ENCODE results near the gene CPNE2.
"Not testable (repeated sequence)": the region's sequence is repeated elsewhere in the genome, so short reads cannot be mapped to it uniquely, and the experiment has no call there.

CPNE2 gene

DNA sequence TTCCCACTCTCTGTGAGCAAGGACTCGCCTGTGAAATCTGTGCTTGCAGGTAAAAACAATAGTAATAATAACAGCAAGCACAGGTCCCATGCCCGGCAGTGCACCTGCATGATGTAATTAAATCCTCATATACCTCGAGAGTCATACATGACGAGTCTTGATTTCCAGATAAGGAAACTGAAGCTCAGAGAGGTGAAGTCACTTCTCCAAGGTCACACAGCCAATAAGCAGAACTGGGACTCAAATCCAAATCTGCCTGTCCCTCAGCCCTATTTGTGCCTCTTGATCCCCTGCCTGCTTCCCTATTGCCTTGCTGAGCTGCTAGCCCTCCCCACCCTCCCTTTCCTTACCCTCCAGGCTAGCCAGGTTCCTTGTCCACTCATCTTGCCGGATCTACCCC, 38.0 kb upstream of the CPNE2 start:
- no peaks in the 10 kb centered on the region for H3K9me3 ChIP-seq (ENCODE audit: low read depth, low read length)
- H3K4me3 ChIP-seq: no peak overlapping the region
- no peak for TF ChIP-seq POLR2AphosphoS5 (IDR thresholded peaks at IDR 0.05; ENCODE audit: borderline replicate concordance, low read depth, low read length)
- TF ChIP-seq FOXP2 (optimal IDR thresholded peaks at IDR 0.05; ENCODE audit: control extremely low read depth, extremely low read length, insufficient read depth): no peak
- no peak for TF ChIP-seq EZH2 (IDR thresholded peaks at IDR 0.05)
- no peak for DNase-seq (ENCODE audit: low read depth, low spot score)
- no peak overlapping the region for H3K9ac ChIP-seq (ENCODE audit: insufficient read length)
- no peak overlapping the region for H3K27ac ChIP-seq
- H3K36me3 ChIP-seq (ENCODE audit: insufficient read depth, low read length): no peaks in the 10 kb centered on the region

DNA sequence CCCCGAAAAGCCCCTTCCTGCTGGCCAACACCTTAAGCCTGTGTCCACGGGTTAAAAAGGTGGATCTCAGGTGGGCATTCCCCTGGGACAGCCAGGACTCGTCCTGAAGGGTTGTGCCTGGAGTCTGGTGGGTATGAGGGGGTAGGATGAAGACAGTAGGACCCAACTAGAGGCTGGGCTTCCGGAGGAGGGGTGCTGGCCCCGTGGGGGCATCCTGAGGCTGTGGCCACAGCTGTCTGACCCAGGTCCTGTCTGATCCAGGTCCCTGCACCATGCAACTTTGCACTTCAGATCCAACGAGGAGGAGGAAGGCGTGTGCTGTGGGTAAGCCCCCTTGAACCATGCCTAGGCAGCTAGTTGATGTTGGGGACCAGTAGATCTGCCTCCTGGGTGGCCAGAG, 37.6 kb upstream of the CPNE2 start:
- H3K4me3 ChIP-seq: no peak overlapping the region
- no peak overlapping the region for H3K9ac ChIP-seq (ENCODE audit: insufficient read length)
- H3K27ac ChIP-seq: no peak overlapping the region
- TF ChIP-seq EZH2 (IDR thresholded peaks at IDR 0.05) (no peak), POLR2AphosphoS5 (IDR thresholded peaks at IDR 0.05; ENCODE audit: borderline replicate concordance, low read depth, low read length) (no peak), FOXP2 (optimal IDR thresholded peaks at IDR 0.05; ENCODE audit: control extremely low read depth, extremely low read length, insufficient read depth) (no peak)
- H3K36me3 ChIP-seq (ENCODE audit: insufficient read depth, low read length): no peaks in the 10 kb centered on the region
- no peak for DNase-seq (ENCODE audit: low read depth, low spot score)
- H3K9me3 ChIP-seq (ENCODE audit: low read depth, low read length): no peaks in the 10 kb centered on the region

DNA sequence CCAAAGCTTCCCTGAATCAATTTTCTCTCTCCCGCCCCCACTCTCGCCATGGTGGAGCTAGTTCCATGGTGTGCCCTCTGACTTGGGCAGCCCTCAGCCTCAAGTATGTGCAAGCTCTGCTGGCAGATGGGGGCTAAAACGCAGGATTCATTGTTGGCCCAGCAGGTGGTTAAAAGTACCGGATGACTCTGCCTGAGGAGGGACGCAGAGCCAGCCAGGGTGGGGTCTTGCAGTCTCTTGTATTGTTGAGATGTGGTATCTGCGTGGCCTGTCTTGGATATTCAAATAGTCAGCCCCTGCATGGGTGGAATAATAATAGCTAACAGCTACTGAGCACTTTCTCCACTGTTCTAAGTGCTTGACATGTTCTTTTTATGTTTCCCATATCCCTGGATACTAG, 36.7 kb upstream of the CPNE2 start:
- TF ChIP-seq FOXP2 (optimal IDR thresholded peaks at IDR 0.05; ENCODE audit: control extremely low read depth, extremely low read length, insufficient read depth): no peak
- TF ChIP-seq POLR2AphosphoS5 (IDR thresholded peaks at IDR 0.05; ENCODE audit: borderline replicate concordance, low read depth, low read length): no peak
- no peak for TF ChIP-seq EZH2 (IDR thresholded peaks at IDR 0.05)
- DNase-seq (ENCODE audit: low read depth, low spot score): no peak
- Histone ChIP-seq H3K36me3 (ENCODE audit: insufficient read depth, low read length) (no peaks in the 10 kb centered on the region), H3K9ac (ENCODE audit: insufficient read length) (no peak overlapping the region), H3K27ac (no peak overlapping the region), H3K9me3 (ENCODE audit: low read depth, low read length) (no peaks in the 10 kb centered on the region), H3K4me3 (no peak overlapping the region)

DNA sequence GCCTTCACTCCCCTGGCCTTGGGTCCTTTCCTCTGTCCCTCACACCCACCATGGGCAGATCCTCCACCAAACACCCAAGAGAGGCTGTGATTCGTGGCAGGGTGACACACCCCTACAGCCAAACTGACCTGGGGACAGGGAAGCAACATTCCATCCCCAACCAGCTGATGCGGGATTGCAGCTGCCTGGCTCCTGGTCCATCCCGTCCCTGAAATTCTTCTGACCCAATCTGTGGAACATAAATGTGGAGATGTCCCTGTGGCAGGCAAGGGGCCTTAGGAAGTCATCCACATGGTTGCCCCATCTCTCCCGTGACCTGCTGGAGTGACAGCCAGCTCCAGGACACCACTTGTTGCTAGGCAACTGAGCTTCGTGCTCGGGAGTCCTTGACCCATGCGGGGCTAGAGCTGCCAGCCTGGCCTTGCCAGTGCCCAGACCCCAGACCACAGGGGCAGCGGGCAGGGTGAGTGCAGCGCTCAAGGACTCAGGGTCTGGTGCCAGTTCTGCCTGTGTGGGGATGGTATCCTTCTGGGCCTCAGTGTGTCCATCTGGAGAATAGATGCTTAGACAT, 34.0 kb upstream of the CPNE2 start:
- TF ChIP-seq FOXP2 (optimal IDR thresholded peaks at IDR 0.05; ENCODE audit: control extremely low read depth, extremely low read length, insufficient read depth): no peak
- TF ChIP-seq POLR2AphosphoS5 (IDR thresholded peaks at IDR 0.05; ENCODE audit: borderline replicate concordance, low read depth, low read length): no peak
- TF ChIP-seq EZH2 (IDR thresholded peaks at IDR 0.05): no peak

DNA sequence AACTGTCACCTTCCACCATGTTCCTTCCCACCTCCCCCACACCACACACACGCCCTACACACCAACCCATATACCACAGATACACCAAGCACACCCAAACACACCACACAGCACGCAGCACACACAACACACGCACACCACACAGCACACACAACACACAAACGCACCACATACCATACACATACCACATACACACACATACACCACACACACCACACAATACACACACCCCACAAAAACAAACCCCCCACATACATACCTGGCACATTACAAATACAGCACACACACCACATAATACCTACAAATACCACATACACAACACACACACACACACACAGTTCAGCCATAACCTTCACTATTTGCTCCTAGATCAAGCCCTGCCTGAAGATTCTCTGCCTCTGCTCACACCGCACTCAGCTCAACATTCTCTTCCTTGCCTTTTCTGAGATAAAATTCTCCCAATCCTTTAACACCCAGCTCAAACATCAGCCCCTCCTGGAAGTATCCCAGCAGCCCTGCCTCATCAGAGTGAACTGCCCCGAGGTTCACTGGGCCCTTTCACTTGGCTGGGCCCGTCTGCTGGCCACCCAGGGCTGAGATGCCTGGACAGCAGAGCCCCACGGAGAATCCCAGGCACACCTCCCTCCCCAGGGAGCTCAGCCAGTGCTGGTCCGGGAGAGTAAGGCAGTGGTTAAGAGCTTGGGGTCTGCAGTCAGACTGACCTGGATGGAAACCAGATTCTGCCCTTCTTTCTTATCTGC, 31.9 kb upstream of the CPNE2 start:
- no peak for DNase-seq (ENCODE audit: low read depth, low spot score)
- no peak overlapping the region for H3K4me3 ChIP-seq
- no peak for TF ChIP-seq EZH2 (IDR thresholded peaks at IDR 0.05)
- TF ChIP-seq POLR2AphosphoS5 (IDR thresholded peaks at IDR 0.05; ENCODE audit: borderline replicate concordance, low read depth, low read length): no peak
- no peak for TF ChIP-seq FOXP2 (optimal IDR thresholded peaks at IDR 0.05; ENCODE audit: control extremely low read depth, extremely low read length, insufficient read depth)
- H3K36me3 ChIP-seq (ENCODE audit: insufficient read depth, low read length): no peaks in the 10 kb centered on the region
- H3K27ac ChIP-seq: no peak overlapping the region
- no peak overlapping the region for H3K9ac ChIP-seq (ENCODE audit: insufficient read length)
- no peaks in the 10 kb centered on the region for H3K9me3 ChIP-seq (ENCODE audit: low read depth, low read length)

More for the DNA sequence above, 34.0 kb upstream of the CPNE2 start:
- H3K9me3 ChIP-seq (ENCODE audit: low read depth, low read length): no peaks in the 10 kb centered on the region
- no peak for DNase-seq (ENCODE audit: low read depth, low spot score)
- H3K9ac ChIP-seq (ENCODE audit: insufficient read length): no peak overlapping the region
- H3K27ac ChIP-seq: no peak overlapping the region
- no peaks in the 10 kb centered on the region for H3K36me3 ChIP-seq (ENCODE audit: insufficient read depth, low read length)
- no peak overlapping the region for H3K4me3 ChIP-seq

DNA sequence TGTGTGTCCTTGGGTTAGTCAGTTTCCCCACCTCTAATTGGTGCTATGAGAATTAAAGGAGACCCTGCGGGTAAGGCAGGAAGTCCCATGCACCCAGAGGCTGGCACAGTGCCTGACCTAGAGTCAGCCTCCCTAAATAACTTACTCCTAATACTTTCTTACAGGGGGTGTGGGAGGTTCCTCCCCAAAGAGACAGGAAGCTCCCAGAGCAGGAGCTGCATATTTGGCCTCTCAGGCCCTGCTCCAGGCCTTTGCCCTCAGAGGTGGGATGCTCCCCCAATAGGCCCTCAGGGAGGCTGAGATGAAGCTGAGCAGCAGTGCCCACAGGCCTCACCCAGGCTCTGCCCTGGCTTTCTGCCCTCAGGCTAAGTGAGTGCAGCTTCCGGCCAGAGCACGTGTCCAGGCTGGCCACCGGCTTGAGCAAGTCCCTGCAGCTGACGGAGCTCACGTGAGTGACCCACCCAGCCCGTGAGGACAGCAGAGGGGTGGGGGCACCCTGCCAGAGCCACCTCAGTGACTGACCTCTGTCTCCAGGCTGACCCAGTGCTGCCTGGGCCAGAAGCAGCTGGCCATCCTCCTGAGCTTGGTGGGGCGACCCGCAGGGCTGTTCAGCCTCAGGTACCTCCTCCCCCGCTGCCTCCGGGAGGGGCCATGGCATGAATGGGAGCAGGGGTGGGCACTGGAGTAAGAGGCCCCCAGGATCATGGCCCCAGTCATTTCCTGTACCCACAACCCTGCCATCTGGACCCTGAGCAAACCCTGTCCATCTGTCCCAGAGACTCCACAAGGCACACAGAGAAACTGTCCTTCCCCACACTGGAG, 31.1 kb upstream of the CPNE2 start:
- H3K36me3 ChIP-seq (ENCODE audit: insufficient read depth, low read length): no peaks in the 10 kb centered on the region
- H3K27ac ChIP-seq: no peak overlapping the region
- H3K9me3 ChIP-seq (ENCODE audit: low read depth, low read length): no peaks in the 10 kb centered on the region
- H3K9ac ChIP-seq (ENCODE audit: insufficient read length): no peak overlapping the region
- no peak overlapping the region for H3K4me3 ChIP-seq
- TF ChIP-seq FOXP2 (optimal IDR thresholded peaks at IDR 0.05; ENCODE audit: control extremely low read depth, extremely low read length, insufficient read depth) (no peak), POLR2AphosphoS5 (IDR thresholded peaks at IDR 0.05; ENCODE audit: borderline replicate concordance, low read depth, low read length) (no peak)
- no peak for DNase-seq (ENCODE audit: low read depth, low spot score)

DNA sequence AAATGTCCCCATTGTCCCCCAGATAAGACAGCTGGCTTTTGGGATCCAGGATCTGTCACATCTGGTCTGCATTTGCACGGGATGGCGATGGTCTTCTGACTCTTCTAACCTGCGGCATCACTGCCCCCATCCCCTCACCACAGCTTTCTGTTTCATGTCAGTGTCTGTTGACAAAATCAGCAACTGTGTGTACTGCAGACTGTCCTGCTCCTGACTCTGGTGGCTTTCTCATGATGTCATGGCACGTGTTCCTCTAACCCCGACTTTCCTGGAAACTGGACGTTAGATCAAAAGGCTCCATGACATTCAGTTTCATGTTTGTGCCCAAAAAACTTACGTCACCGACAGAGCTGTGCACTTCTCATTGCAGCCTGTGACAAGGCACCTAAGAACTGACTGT, 30.1 kb upstream of the CPNE2 start:
- Histone ChIP-seq H3K4me3 (no peak overlapping the region), H3K9me3 (ENCODE audit: low read depth, low read length) (no peaks in the 10 kb centered on the region), H3K27ac (no peak overlapping the region), H3K36me3 (ENCODE audit: insufficient read depth, low read length) (no peaks in the 10 kb centered on the region), H3K9ac (ENCODE audit: insufficient read length) (no peak overlapping the region)
- no peak for TF ChIP-seq FOXP2 (optimal IDR thresholded peaks at IDR 0.05; ENCODE audit: control extremely low read depth, extremely low read length, insufficient read depth)
- TF ChIP-seq POLR2AphosphoS5 (IDR thresholded peaks at IDR 0.05; ENCODE audit: borderline replicate concordance, low read depth, low read length): no peak
- TF ChIP-seq EZH2 (IDR thresholded peaks at IDR 0.05): no peak
- DNase-seq (ENCODE audit: low read depth, low spot score): no peak

DNA sequence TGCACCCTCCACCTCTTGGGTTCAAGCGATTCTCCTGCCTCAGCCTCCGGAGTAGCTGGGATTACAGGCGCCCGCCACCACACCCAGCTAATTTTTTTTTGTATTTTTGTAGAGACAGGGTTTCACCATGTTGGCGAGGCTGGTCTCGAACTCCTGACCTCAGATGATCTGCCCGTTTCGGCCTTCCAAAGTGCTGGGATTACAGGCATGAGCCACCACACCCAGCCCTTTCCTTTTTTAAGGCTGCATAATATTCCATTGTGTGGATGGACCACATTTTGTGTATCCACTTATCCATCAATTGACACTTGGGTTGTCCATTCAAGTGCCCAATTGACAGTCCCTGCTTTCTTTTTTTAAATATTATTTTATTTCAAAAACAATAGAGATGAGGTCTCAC, 29.2 kb upstream of the CPNE2 start:
- DNase-seq (ENCODE audit: low read depth, low spot score); H3K4me3 ChIP-seq; H3K9ac ChIP-seq (ENCODE audit: insufficient read length); H3K36me3 ChIP-seq (ENCODE audit: insufficient read depth, low read length); H3K27ac ChIP-seq; H3K9me3 ChIP-seq (ENCODE audit: low read depth, low read length): not testable (repeated sequence)

Data from SK-N-MC (cell line).